SK-N-SH (cell line): ENCODE results near the gene JOSD1. TPM values are rescaled to one million over a fixed set of nuclear protein-coding genes. Genes with fewer than 3 reads are reported as not detected.

Experiments
- CTCF ChIA-PET: fragments of 300-600, 350-600 bp; formaldehyde crosslinking; extraction: SDS; loops from one replicate; lab custom pipeline; 2021; lab: Yijun Ruan, JAX
- POLR2A ChIA-PET: fragments of 350-600 bp; sonication (Branson Sonifier 250); formaldehyde crosslinking; extraction: SDS; loops from one replicate; lab custom pipeline; 2020; ENCODE audit warnings: antibody characterized with exemption, inconsistent platforms; lab: Yijun Ruan, JAX
- DNase-seq: peaks from one replicate; pipeline ENCODE4 v3.0.0; 2012
- H2AFZ ChIP-seq: fragments of 200-600 bp; sonication (generic); 2 replicates; pipeline ENCODE4 v1.8.1; 2016; ENCODE audit warnings: antibody characterized with exemption, mild to moderate bottlenecking, low read depth
- H3F3A ChIP-seq: fragments of 200-600 bp; sonication (generic); replicated peaks from 2 replicates; pipeline ENCODE3; 2016; ENCODE audit warnings: antibody characterized with exemption, mild to moderate bottlenecking; ENCODE audit not compliant: insufficient read depth
- H3K27ac ChIP-seq, 2 experiments: fragments of 200-500 bp in 1 of 2; fragments of 200-600 bp in 1 of 2; sonication (Bioruptor generic) in 1 of 2; sonication (generic), shearing (Covaris generic) in 1 of 2; 2 replicates each; pipeline versions ENCODE4 v1.5.1 to v1.6.1; 2014 to 2016; ENCODE audit warnings: low read depth in 2 of 2, inconsistent platforms in 1 of 2, low read length in 1 of 2, mild to moderate bottlenecking in 1 of 2, mixed read lengths in 1 of 2
- H3K27me3 ChIP-seq: fragments of 200-600 bp; sonication (generic), shearing (Covaris generic); 2 replicates; pipeline ENCODE4 v1.6.1; 2016; ENCODE audit warnings: mixed run types; ENCODE audit not compliant: insufficient read depth
- H3K36me3 ChIP-seq, 2 experiments: fragments of 200-500 bp in 1 of 2; fragments of 200-600 bp in 1 of 2; sonication (Bioruptor generic) in 1 of 2; sonication (generic) in 1 of 2; replicated peaks in 1 of 2; 2 replicates each; pipeline versions ENCODE3 to v1.5.1; 2014 to 2016; ENCODE audit warnings: low read length in 1 of 2, mild to moderate bottlenecking in 1 of 2; ENCODE audit not compliant: insufficient read depth in 2 of 2, control insufficient read depth in 1 of 2
- H3K4me1 ChIP-seq, 2 experiments: fragments of 200-500 bp in 1 of 2; fragments of 200-600 bp in 1 of 2; sonication (Bioruptor generic) in 1 of 2; sonication (generic), shearing (Covaris generic) in 1 of 2; 2 replicates each; pipeline versions ENCODE4 v1.5.1 to v1.6.1; 2014 to 2016; ENCODE audit warnings: low read depth in 1 of 2, low read length in 1 of 2, mixed run types in 1 of 2; ENCODE audit not compliant: insufficient read depth in 2 of 2, control insufficient read depth in 1 of 2
- H3K4me2 ChIP-seq: fragments of 200-600 bp; sonication (generic), shearing (Covaris generic); 2 replicates; pipeline ENCODE4 v1.6.1; 2017; ENCODE audit warnings: mixed run types
- H3K4me3 ChIP-seq, 2 experiments: fragments of 200-500 bp in 1 of 2; fragments of 200-600 bp in 1 of 2; sonication (Bioruptor generic) in 1 of 2; sonication (generic), shearing (Covaris generic) in 1 of 2; 2 replicates each; pipeline versions ENCODE4 v1.5.1 to v1.8.1; 2014 to 2016; ENCODE audit warnings: low read depth in 2 of 2, inconsistent platforms in 1 of 2, low read length in 1 of 2, mild to moderate bottlenecking in 1 of 2, mixed read lengths in 1 of 2, moderate library complexity in 1 of 2
- H3K79me2 ChIP-seq: fragments of 200-600 bp; sonication (generic); 2 replicates; pipeline ENCODE4 v1.8.1; 2017; ENCODE audit warnings: mild to moderate bottlenecking; ENCODE audit not compliant: insufficient read depth
- H3K9ac ChIP-seq: fragments of 200-600 bp; sonication (generic); 2 replicates; pipeline ENCODE4 v1.6.1; 2017; ENCODE audit warnings: mixed run types
- H3K9me2 ChIP-seq: fragments of 200-600 bp; sonication (generic); 2 replicates; pipeline ENCODE4 v1.6.1; 2017; ENCODE audit warnings: mixed run types
- H3K9me3 ChIP-seq: fragments of 200-600 bp; sonication (generic); 2 replicates; pipeline ENCODE4 v1.6.1; 2017; ENCODE audit warnings: mixed run types, mild to moderate bottlenecking, moderate library complexity
- H4K20me1 ChIP-seq: fragments of 200-600 bp; sonication (generic); 2 replicates; pipeline ENCODE4 v1.6.1; 2017; ENCODE audit warnings: mild to moderate bottlenecking, mixed run types; ENCODE audit not compliant: insufficient read depth
- FOSL2 ChIP-seq: IDR thresholded peaks from 2 replicates; pipeline ENCODE4 v1.4.0; 2012; ENCODE audit warnings: low read depth, mild to moderate bottlenecking, moderate library complexity, borderline replicate concordance
- FOXJ3 ChIP-seq: sonication (generic); formaldehyde crosslinking; IDR thresholded peaks from 2 replicates; pipeline ENCODE4 v1.5.1; 2020; ENCODE audit warnings: mild to moderate bottlenecking, missing genetic modification reagents
- FOXM1 ChIP-seq: IDR thresholded peaks from 2 replicates; pipeline ENCODE4 v1.4.0; 2012; ENCODE audit warnings: low read depth, mild to moderate bottlenecking
- JUND ChIP-seq: IDR thresholded peaks from 2 replicates; pipeline ENCODE4 v1.4.0; 2012
- MEF2A ChIP-seq: IDR thresholded peaks from 2 replicates; pipeline ENCODE4 v1.4.0; 2012; ENCODE audit warnings: low read depth, borderline replicate concordance
- MXI1 ChIP-seq: IDR thresholded peaks from 2 replicates; pipeline ENCODE4 v1.6.1; 2012; ENCODE audit warnings: mild to moderate bottlenecking, low read depth, low read length, improper control_type of control experiment
- POLR2AphosphoS5 ChIP-seq: IDR thresholded peaks from 2 replicates; pipeline ENCODE4 v1.6.1; 2012; ENCODE audit warnings: low read depth, low read length
- RAD21 ChIP-seq: IDR thresholded peaks from 2 replicates; pipeline ENCODE4 v1.6.1; 2012; ENCODE audit warnings: mild to moderate bottlenecking, low read length
- RCOR1 ChIP-seq: fragments of 150-350 bp; IDR thresholded peaks from 2 replicates; pipeline ENCODE4 v1.6.1; 2017; ENCODE audit warnings: antibody characterized with exemption, low read length
- RFX5 ChIP-seq: IDR thresholded peaks from 2 replicates; pipeline ENCODE4 v1.6.1; 2012; ENCODE audit warnings: mild to moderate bottlenecking, improper control_type of control experiment, low read length
- TCF12 ChIP-seq: IDR thresholded peaks from 2 replicates; pipeline ENCODE4 v1.4.0; 2012
- TEAD4 ChIP-seq: IDR thresholded peaks from 2 replicates; pipeline ENCODE4 v1.4.0; 2012; ENCODE audit warnings: mild to moderate bottlenecking, borderline replicate concordance; ENCODE audit not compliant: insufficient read depth
- WGBS: methylation state at CpG from one replicate; pipeline ENCODE4 v1.1.6; 2017; ENCODE audit warnings: low lambda C conversion rate; 5-methylcytosine and 5-hydroxymethylcytosine counted together
- polyA plus RNA-seq, 3 experiments: library from polyadenylated mRNA; depleted of rRNA; stranded (reverse); fragments of >200 nt; gene quantifications; 2 replicates each; pipeline ENCODE4 v1.2.3, GENCODE V29; 2012
- TF ChIP-seq, protein P1 (sequence below): IDR thresholded peaks from 2 replicates; pipeline ENCODE4 v1.4.0; 2012; ENCODE audit warnings: low read depth, borderline replicate concordance
- TF ChIP-seq, protein P2 (sequence below): fragments of 150-350 bp; IDR thresholded peaks from 2 replicates; pipeline ENCODE4 v1.6.1; 2016; ENCODE audit warnings: mild to moderate bottlenecking, low read depth, low read length
- TF ChIP-seq, protein P3 (sequence below): IDR thresholded peaks from 2 replicates; pipeline ENCODE4 v1.6.1; 2012; ENCODE audit warnings: mild to moderate bottlenecking, low read depth, low read length, moderate library complexity
- TF ChIP-seq, protein P4 (sequence below): IDR thresholded peaks from 2 replicates; pipeline ENCODE4 v1.4.0; 2012; ENCODE audit warnings: low read depth, borderline replicate concordance

The JOSD1 gene
- polyA plus RNA-seq, 1 of the 3 experiments (the other 2 are of a cell fraction) = 17.8 TPM

DNA sequence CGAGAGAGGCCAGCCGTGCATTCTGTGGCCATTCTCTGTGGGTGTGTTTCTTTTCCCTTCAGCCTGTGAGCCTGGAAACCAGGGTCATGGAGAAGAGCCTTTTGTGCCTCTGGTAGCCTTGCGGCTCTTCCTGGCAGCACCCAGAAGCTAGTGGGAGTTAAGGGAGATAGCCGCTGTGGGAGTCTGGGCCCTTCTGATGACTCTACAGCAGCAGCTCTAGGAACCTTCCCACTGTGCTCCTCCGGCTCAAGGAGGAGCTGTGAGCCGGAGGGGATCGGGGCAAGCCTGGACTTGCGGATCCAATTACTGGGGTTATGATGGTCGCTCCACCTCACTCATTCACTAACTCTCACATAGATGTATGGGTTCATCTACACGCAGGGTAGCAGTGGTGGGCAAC is 15.5 kb upstream of the JOSD1 start:
- H3K27ac ChIP-seq = no peak overlapping the region
- no peaks in the 10 kb centered on the region for H4K20me1 ChIP-seq
- no peak overlapping the region for H3K4me3 ChIP-seq
- H3F3A ChIP-seq = peaks cover 6% of the 10 kb centered on the region
- no peaks in the 10 kb centered on the region for H3K9me2 ChIP-seq
- H3K4me2 ChIP-seq = no peak overlapping the region
- CTCF ChIA-PET = no interaction called here
- no peak overlapping the region for H3K9ac ChIP-seq
- no peaks in the 10 kb centered on the region for H3K9me3 ChIP-seq
- POLR2A ChIA-PET = no interaction called here
- H3K27me3 ChIP-seq = no peaks in the 10 kb centered on the region
- no peaks in the 10 kb centered on the region; a peak in 1 of 4 replicates for H3K4me1 ChIP-seq
- H2AFZ ChIP-seq = no peak overlapping the region
- WGBS = 94% methylated on average over 3 of the region's 10 CpGs
- peaks cover 41% of the 10 kb centered on the region for H3K79me2 ChIP-seq
- TF ChIP-seq TEAD4 (no peak), FOXM1 (no peak), RFX5 (no peak)
- TF ChIP-seq, protein P1, sequence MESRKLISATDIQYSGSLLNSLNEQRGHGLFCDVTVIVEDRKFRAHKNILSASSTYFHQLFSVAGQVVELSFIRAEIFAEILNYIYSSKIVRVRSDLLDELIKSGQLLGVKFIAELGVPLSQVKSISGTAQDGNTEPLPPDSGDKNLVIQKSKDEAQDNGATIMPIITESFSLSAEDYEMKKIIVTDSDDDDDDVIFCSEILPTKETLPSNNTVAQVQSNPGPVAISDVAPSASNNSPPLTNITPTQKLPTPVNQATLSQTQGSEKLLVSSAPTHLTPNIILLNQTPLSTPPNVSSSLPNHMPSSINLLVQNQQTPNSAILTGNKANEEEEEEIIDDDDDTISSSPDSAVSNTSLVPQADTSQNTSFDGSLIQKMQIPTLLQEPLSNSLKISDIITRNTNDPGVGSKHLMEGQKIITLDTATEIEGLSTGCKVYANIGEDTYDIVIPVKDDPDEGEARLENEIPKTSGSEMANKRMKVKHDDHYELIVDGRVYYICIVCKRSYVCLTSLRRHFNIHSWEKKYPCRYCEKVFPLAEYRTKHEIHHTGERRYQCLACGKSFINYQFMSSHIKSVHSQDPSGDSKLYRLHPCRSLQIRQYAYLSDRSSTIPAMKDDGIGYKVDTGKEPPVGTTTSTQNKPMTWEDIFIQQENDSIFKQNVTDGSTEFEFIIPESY = no peak
- TF ChIP-seq, protein P2, sequence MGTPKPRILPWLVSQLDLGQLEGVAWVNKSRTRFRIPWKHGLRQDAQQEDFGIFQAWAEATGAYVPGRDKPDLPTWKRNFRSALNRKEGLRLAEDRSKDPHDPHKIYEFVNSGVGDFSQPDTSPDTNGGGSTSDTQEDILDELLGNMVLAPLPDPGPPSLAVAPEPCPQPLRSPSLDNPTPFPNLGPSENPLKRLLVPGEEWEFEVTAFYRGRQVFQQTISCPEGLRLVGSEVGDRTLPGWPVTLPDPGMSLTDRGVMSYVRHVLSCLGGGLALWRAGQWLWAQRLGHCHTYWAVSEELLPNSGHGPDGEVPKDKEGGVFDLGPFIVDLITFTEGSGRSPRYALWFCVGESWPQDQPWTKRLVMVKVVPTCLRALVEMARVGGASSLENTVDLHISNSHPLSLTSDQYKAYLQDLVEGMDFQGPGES = no peak
- no peak for DNase-seq
- H3K36me3 ChIP-seq = no peaks in the 10 kb centered on the region

DNA sequence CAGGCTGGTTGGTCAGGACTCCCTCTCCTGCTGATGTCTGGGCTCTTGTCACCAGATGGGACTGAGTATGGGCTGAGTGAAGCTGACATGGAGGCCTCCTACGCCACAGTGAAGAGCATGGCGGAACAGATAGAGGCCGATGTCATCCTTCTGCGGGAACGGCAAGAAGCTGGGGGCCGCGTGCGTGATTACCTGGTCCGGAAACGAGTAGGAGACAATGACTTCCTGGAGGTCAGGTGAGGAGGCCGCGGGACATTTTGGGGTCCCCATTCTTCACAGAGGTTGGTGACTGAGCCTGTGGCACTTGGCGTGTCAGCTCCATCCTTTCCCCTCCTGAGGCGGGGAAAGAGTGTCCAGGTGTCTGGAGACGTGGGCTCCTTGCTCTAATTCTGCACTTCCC is 15.1 kb upstream of the JOSD1 start:
- no peak overlapping the region for H3K9ac ChIP-seq
- H4K20me1 ChIP-seq = no peaks in the 10 kb centered on the region
- no peaks in the 10 kb centered on the region; a peak in 1 of 4 replicates for H3K4me1 ChIP-seq
- no peaks in the 10 kb centered on the region for H3K9me3 ChIP-seq
- peaks cover 45% of the 10 kb centered on the region for H3K79me2 ChIP-seq
- H2AFZ ChIP-seq = no peak overlapping the region
- TF ChIP-seq JUND (no peak), TCF12 (no peak), RFX5 (no peak), RCOR1 (no peak), RAD21 (no peak), FOSL2 (no peak), POLR2AphosphoS5 (no peak), MXI1 (no peak), FOXJ3 (CRISPR knock-in tag) (no peak), MEF2A (no peak)
- TF ChIP-seq, protein P1 = no peak
- TF ChIP-seq, protein P3, sequence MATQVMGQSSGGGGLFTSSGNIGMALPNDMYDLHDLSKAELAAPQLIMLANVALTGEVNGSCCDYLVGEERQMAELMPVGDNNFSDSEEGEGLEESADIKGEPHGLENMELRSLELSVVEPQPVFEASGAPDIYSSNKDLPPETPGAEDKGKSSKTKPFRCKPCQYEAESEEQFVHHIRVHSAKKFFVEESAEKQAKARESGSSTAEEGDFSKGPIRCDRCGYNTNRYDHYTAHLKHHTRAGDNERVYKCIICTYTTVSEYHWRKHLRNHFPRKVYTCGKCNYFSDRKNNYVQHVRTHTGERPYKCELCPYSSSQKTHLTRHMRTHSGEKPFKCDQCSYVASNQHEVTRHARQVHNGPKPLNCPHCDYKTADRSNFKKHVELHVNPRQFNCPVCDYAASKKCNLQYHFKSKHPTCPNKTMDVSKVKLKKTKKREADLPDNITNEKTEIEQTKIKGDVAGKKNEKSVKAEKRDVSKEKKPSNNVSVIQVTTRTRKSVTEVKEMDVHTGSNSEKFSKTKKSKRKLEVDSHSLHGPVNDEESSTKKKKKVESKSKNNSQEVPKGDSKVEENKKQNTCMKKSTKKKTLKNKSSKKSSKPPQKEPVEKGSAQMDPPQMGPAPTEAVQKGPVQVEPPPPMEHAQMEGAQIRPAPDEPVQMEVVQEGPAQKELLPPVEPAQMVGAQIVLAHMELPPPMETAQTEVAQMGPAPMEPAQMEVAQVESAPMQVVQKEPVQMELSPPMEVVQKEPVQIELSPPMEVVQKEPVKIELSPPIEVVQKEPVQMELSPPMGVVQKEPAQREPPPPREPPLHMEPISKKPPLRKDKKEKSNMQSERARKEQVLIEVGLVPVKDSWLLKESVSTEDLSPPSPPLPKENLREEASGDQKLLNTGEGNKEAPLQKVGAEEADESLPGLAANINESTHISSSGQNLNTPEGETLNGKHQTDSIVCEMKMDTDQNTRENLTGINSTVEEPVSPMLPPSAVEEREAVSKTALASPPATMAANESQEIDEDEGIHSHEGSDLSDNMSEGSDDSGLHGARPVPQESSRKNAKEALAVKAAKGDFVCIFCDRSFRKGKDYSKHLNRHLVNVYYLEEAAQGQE = no peak
- TF ChIP-seq, protein P4, sequence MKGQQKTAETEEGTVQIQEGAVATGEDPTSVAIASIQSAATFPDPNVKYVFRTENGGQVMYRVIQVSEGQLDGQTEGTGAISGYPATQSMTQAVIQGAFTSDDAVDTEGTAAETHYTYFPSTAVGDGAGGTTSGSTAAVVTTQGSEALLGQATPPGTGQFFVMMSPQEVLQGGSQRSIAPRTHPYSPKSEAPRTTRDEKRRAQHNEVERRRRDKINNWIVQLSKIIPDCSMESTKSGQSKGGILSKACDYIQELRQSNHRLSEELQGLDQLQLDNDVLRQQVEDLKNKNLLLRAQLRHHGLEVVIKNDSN = no peak
- H3K27me3 ChIP-seq = no peaks in the 10 kb centered on the region
- no peak overlapping the region for H3K4me2 ChIP-seq
- ChIA-PET CTCF (interaction anchor here (1.2 kb wide), 1 partner anchor 50 kb away, joined by 4 read pairs; no protein-coding TSS in a partner anchor), POLR2A (no interaction called here)
- over 99% methylated on average over 13 of the region's 15 CpGs for WGBS
- DNase-seq = no peak
- no peak overlapping the region for H3K27ac ChIP-seq
- no peak overlapping the region for H3K4me3 ChIP-seq
- no peaks in the 10 kb centered on the region for H3K36me3 ChIP-seq
- peaks cover 6% of the 10 kb centered on the region for H3F3A ChIP-seq
- H3K9me2 ChIP-seq = no peaks in the 10 kb centered on the region
